ENCODE data around the gene FAM168A.

DNA sequence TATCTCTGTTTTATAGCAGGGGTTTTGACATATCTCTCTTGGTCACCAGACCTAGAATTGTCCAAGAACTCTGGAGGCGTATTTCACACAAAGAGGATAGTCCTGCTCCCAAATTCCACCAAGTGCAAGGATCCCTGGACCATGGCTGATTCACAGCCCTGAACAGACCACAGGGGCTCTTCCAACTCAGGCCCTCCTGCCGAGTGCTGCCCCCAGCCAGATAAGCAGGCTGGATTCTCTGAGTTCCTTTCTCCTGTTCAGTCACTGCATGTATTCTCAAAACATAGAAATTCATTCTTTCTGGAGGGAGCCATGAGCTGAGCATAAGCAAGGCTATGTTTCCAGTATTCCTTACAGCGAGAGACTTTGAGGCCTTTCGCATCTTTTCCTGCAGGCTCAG, 35.1 kb upstream of the FAM168A start:
- TF ChIP-seq, protein P1, sequence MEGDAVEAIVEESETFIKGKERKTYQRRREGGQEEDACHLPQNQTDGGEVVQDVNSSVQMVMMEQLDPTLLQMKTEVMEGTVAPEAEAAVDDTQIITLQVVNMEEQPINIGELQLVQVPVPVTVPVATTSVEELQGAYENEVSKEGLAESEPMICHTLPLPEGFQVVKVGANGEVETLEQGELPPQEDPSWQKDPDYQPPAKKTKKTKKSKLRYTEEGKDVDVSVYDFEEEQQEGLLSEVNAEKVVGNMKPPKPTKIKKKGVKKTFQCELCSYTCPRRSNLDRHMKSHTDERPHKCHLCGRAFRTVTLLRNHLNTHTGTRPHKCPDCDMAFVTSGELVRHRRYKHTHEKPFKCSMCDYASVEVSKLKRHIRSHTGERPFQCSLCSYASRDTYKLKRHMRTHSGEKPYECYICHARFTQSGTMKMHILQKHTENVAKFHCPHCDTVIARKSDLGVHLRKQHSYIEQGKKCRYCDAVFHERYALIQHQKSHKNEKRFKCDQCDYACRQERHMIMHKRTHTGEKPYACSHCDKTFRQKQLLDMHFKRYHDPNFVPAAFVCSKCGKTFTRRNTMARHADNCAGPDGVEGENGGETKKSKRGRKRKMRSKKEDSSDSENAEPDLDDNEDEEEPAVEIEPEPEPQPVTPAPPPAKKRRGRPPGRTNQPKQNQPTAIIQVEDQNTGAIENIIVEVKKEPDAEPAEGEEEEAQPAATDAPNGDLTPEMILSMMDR (IDR thresholded peaks at IDR 0.05; ENCODE audit: low read depth, low read length), result no peak
- TF ChIP-seq POLR2A (IDR thresholded peaks at IDR 0.05; ENCODE audit: extremely low read depth, insufficient read length), result no peak
- TF ChIP-seq, protein P2, sequence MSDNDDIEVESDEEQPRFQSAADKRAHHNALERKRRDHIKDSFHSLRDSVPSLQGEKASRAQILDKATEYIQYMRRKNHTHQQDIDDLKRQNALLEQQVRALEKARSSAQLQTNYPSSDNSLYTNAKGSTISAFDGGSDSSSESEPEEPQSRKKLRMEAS (IDR thresholded peaks at IDR 0.05; ENCODE audit: low read depth, low read length), result no peak
